Fibroblast of pulmonary artery (primary cell): ENCODE data around the gene RAPGEF2.
A peak's percentile ranks its signal among the peaks of the same experiment; 100 is the strongest.
"Not testable (repeated sequence)": the region's sequence is repeated elsewhere in the genome, so short reads cannot be mapped to it uniquely, and the experiment has no call there.

Experiments used
- DNase-seq: peaks from one replicate; pipeline ENCODE4 v3.0.0-alpha.2; 2010; ENCODE audit warnings: low read depth
- H3K4me3 ChIP-seq: replicated peaks from 2 replicates; pipeline ENCODE4 v1.5.1; 2011; ENCODE audit warnings: low read depth, mild to moderate bottlenecking, control low read depth, low read length, moderate library complexity
- CTCF ChIP-seq: IDR thresholded peaks from 2 replicates; pipeline ENCODE4 v1.5.1; 2011; ENCODE audit warnings: mild to moderate bottlenecking, control low read depth, low read length, inconsistent platforms; ENCODE audit errors: missing control alignments

The RAPGEF2 gene

GRCh38 chr4:159370286-159370685, 267.4 kb downstream of the RAPGEF2 start:
- DNase-seq, result no peak
- TF ChIP-seq CTCF, result no peak
- H3K4me3 ChIP-seq, result no peak overlapping the region

GRCh38 chr4:159374749-159375530, 272.1 kb downstream of the RAPGEF2 start:
- peak; percentile 64 for DNase-seq
- H3K4me3 ChIP-seq, result no peak overlapping the region
- no peak for TF ChIP-seq CTCF

- no peak overlapping the region for H3K4me3 ChIP-seq
- no peak for TF ChIP-seq CTCF
- no peak for DNase-seq
Observed at GRCh38 chr4:159376289-159376688, 273.4 kb downstream of the RAPGEF2 start.

- no peak for DNase-seq
- no peak for TF ChIP-seq CTCF
- no peak overlapping the region for H3K4me3 ChIP-seq
Observed at GRCh38 chr4:159378056-159378616, 275.3 kb downstream of the RAPGEF2 start.

GRCh38 chr4:159379064-159379463, 276.2 kb downstream of the RAPGEF2 start:
- DNase-seq, result not testable (repeated sequence)

GRCh38 chr4:159379836-159380235, 277.0 kb downstream of the RAPGEF2 start:
- no peak for TF ChIP-seq CTCF
- DNase-seq, result no peak
- no peak overlapping the region for H3K4me3 ChIP-seq

More at GRCh38 chr4:159379064-159379463, 276.2 kb downstream of the RAPGEF2 start:
- H3K4me3 ChIP-seq, result not testable (repeated sequence)

- no peak for TF ChIP-seq CTCF
- H3K4me3 ChIP-seq, result no peak overlapping the region
- peak; percentile 25 for DNase-seq
Observed at GRCh38 chr4:159382856-159383561, 280.1 kb downstream of the RAPGEF2 start.
